HepG2 (cell line): ENCODE results near the gene PIK3R3. TPM values are rescaled to one million over a fixed set of nuclear protein-coding genes. Genes with fewer than 3 reads are reported as not detected.

Experiments
- ATAC-seq: fragments of 200-7000 bp; cut with Tn5 transposase; 3 replicates; pipeline ENCODE4 v1.9.1; 2020; ENCODE audit warnings: mild to moderate bottlenecking, moderate library complexity
- BruUV-seq: library from RNA; stranded (reverse); fragments of 400-500 nt; replicated peaks from 2 replicates; lab custom pipeline; 2021; lab: Mats Ljungman, UMichigan
- CTCF ChIA-PET: fragments of 300-600 bp; formaldehyde crosslinking; extraction: SDS; loops from one replicate; lab custom pipeline; 2021; ENCODE audit warnings: low total read pairs, inconsistent platforms, low intra/inter-chr PET ratio; lab: Yijun Ruan, JAX
- POLR2A ChIA-PET: fragments of 350-600 bp; sonication (Branson Sonifier 250); formaldehyde crosslinking; loops from one replicate; lab custom pipeline; 2020; ENCODE audit warnings: antibody characterized with exemption, inconsistent platforms; lab: Yijun Ruan, JAX
- DNase-seq: peaks from one replicate; pipeline ENCODE4 v3.0.0-alpha.2; 2015; ENCODE audit warnings: low spot score
- FAIRE-seq: peaks from 3 replicates; lab custom pipeline; 2011; peaks lifted over from hg19 to GRCh38; lab: Jason Lieb, UNC
- H2AFZ ChIP-seq: one replicate; pipeline ENCODE4 v1.6.1; 2011; ENCODE audit warnings: low read length, inconsistent platforms
- H3K27ac ChIP-seq: fragments of 300-600 bp; 3 replicates; pipeline ENCODE4 v1.8.0; 2011; ENCODE audit warnings: mixed run types, mild to moderate bottlenecking, mixed read lengths, low read length, inconsistent platforms; ENCODE audit not compliant: insufficient read depth; ENCODE audit errors: extremely low read length
- H3K27me3 ChIP-seq, 2 experiments: fragments of 200-600 bp in 1 of 2; 2 replicates in 1 of 2; 3 replicates in 1 of 2; pipeline versions ENCODE4 v1.6.0 to v1.8.0; 2011; ENCODE audit warnings: low read length in 2 of 2, mild to moderate bottlenecking in 2 of 2, moderate library complexity in 2 of 2, inconsistent platforms in 1 of 2; ENCODE audit not compliant: insufficient read depth in 2 of 2, control insufficient read depth in 1 of 2
- H3K36me3 ChIP-seq, 2 experiments: fragments of 200-600 bp in 1 of 2; replicated peaks in 1 of 2; 2 replicates in 1 of 2; 3 replicates in 1 of 2; pipeline versions ENCODE4 v1.5.1 to v1.8.0; 2011; ENCODE audit warnings: low read length in 2 of 2, inconsistent platforms in 1 of 2; ENCODE audit not compliant: insufficient read depth in 2 of 2, control insufficient read depth in 1 of 2
- H3K4me1 ChIP-seq: 2 replicates; pipeline ENCODE4 v1.5.1; 2012; ENCODE audit warnings: low read length, inconsistent platforms; ENCODE audit not compliant: insufficient read depth
- H3K4me2 ChIP-seq: 2 replicates; pipeline ENCODE4 v1.6.0; 2011; ENCODE audit warnings: low read depth, low read length, inconsistent platforms
- H3K4me3 ChIP-seq, 3 experiments: fragments of 200-600 bp in 1 of 3; sonication (generic), shearing (Covaris generic) in 1 of 3; replicated peaks in 1 of 3; 2 replicates each; pipeline ENCODE4 v1.5.1; 2011 to 2016; ENCODE audit warnings: low read length in 3 of 3, inconsistent platforms in 2 of 3, low read depth in 2 of 3, mild to moderate bottlenecking in 2 of 3, control low read depth in 1 of 3, mixed read lengths in 1 of 3; ENCODE audit not compliant: insufficient read depth in 1 of 3
- H3K79me2 ChIP-seq: one replicate; pipeline ENCODE4 v1.6.1; 2011; ENCODE audit warnings: low read length, inconsistent platforms; ENCODE audit not compliant: insufficient read depth
- H3K9ac ChIP-seq: 2 replicates; pipeline ENCODE4 v1.6.0; 2011; ENCODE audit warnings: mild to moderate bottlenecking, low read depth, low read length, inconsistent platforms; ENCODE audit not compliant: insufficient read depth
- H3K9me3 ChIP-seq: 2 replicates; pipeline ENCODE4 v1.5.1; 2012; ENCODE audit warnings: mild to moderate bottlenecking, low read length
- H4K20me1 ChIP-seq: 2 replicates; pipeline ENCODE4 v1.6.0; 2011; ENCODE audit warnings: inconsistent platforms, mild to moderate bottlenecking, low read length, moderate library complexity; ENCODE audit not compliant: insufficient read depth
- BHLHE40 ChIP-seq: IDR thresholded peaks from 2 replicates; pipeline ENCODE4 v1.6.1; 2011; ENCODE audit warnings: low read length, improper control_type of control experiment
- DPF2 ChIP-seq: sonication (generic); formaldehyde crosslinking; IDR thresholded peaks from 2 replicates; pipeline ENCODE4 v1.4.0; 2020; ENCODE audit warnings: mild to moderate bottlenecking, low read depth, missing genetic modification reagents, borderline replicate concordance
- GABPA ChIP-seq, 2 experiments: IDR thresholded peaks; 2 replicates each; pipeline ENCODE4 v1.6.1; 2011 to 2016; ENCODE audit warnings: low read depth in 2 of 2, low read length in 1 of 2, missing biosample characterization in 1 of 2, missing genetic modification characterization in 1 of 2
- NAIF1 ChIP-seq: sonication (generic); formaldehyde crosslinking; IDR thresholded peaks from 2 replicates; pipeline ENCODE4 v1.5.0; 2020; ENCODE audit warnings: mild to moderate bottlenecking, missing genetic modification reagents, borderline replicate concordance
- SOX6 ChIP-seq, 2 experiments: fragments of 450-650 bp in 1 of 2; sonication (generic) in 1 of 2; formaldehyde crosslinking in 1 of 2; IDR thresholded peaks; 2 replicates each; pipeline versions ENCODE4 v1.4.0 to v1.6.1; 2017 to 2020; ENCODE audit warnings: antibody characterized with exemption in 1 of 2, mild to moderate bottlenecking in 1 of 2, missing genetic modification reagents in 1 of 2
- SYNCRIP ChIP-seq: fragments of 200-400 bp; formaldehyde crosslinking; IDR thresholded peaks from 2 replicates; pipeline ENCODE4 v1.6.1; 2018; ENCODE audit warnings: mild to moderate bottlenecking, low read depth, low read length; ENCODE audit not compliant: insufficient read depth
- YEATS2 ChIP-seq: sonication (generic); formaldehyde crosslinking; IDR thresholded peaks from 2 replicates; pipeline ENCODE4 v1.4.0; 2020; ENCODE audit warnings: missing genetic modification reagents, borderline replicate concordance
- ZNF30 ChIP-seq: sonication (generic); formaldehyde crosslinking; IDR thresholded peaks from 2 replicates; pipeline ENCODE4 v1.5.0; 2020; ENCODE audit warnings: mild to moderate bottlenecking, missing genetic modification reagents
- ZNF557 ChIP-seq: sonication (generic); formaldehyde crosslinking; IDR thresholded peaks from 2 replicates; pipeline ENCODE4 v1.4.0; 2020; ENCODE audit warnings: missing genetic modification reagents
- WGBS: methylation state at CpG from one replicate; pipeline ENCODE4 v1.1.6; 2017; ENCODE audit warnings: low lambda C conversion rate; 5-methylcytosine and 5-hydroxymethylcytosine counted together
- in situ Hi-C: cut with HindIII; loops from 2 replicates; pipeline ENCODE4 v1.10.0; 2017; ENCODE audit warnings: low pct_unique_long_range_greater_than_20kb; ENCODE audit not compliant: extremely low pct_ligation_motif_present
- intact Hi-C: fragments of 100-400 bp; cut with micrococcal nuclease; formaldehyde crosslinking; loops from one replicate; pipeline ENCODE4 v1.10.0; 2022; ENCODE audit not compliant: unreplicated experiment
- polyA plus RNA-seq, 8 experiments: library from polyadenylated mRNA; depleted of rRNA in 3 of 8; stranded (reverse) in 7 of 8; unstranded in 1 of 8; fragments of >200 nt; fragmentation: Illumina TruSeq in 4 of 8; extraction: Trizol in 4 of 8; gene quantifications; 2 replicates each; pipeline versions ENCODE4 v1.2.1 to v1.2.3, GENCODE V29; 2011 to 2016; ENCODE audit warnings: low read depth in 4 of 8, missing spikeins in 1 of 8, mixed read lengths in 1 of 8; ENCODE audit not compliant: insufficient read depth in 1 of 8
- total RNA-seq, 5 experiments: library from RNA; depleted of rRNA; stranded (reverse); fragments of >200 nt; fragmentation: Illumina TruSeq; extraction: Trizol; gene quantifications; 2 replicates each; pipeline ENCODE4 v1.2.3, GENCODE V29; 2016; ENCODE audit warnings: low read depth in 1 of 5
- TF ChIP-seq, protein P1 (sequence below): sonication (generic); formaldehyde crosslinking; IDR thresholded peaks from 2 replicates; pipeline ENCODE4 v1.4.0; 2020; ENCODE audit warnings: low read depth, mild to moderate bottlenecking, missing genetic modification reagents
- TF ChIP-seq, protein P2 (sequence below): sonication (generic); formaldehyde crosslinking; IDR thresholded peaks from 2 replicates; pipeline ENCODE4 v1.8.0; 2022; ENCODE audit warnings: low read depth, missing genetic modification reagents
- TF ChIP-seq, protein P3 (sequence below): sonication (generic); formaldehyde crosslinking; IDR thresholded peaks from 2 replicates; pipeline ENCODE4 v1.4.0; 2020; ENCODE audit warnings: missing genetic modification reagents

Gene PIK3R3
- total and polyA plus RNA-seq, 2 of the 13 experiments (the other 11 are each of a cell fraction or from before 2014, with no cell fraction given), result 0.37 to 6.9 TPM

DNA sequence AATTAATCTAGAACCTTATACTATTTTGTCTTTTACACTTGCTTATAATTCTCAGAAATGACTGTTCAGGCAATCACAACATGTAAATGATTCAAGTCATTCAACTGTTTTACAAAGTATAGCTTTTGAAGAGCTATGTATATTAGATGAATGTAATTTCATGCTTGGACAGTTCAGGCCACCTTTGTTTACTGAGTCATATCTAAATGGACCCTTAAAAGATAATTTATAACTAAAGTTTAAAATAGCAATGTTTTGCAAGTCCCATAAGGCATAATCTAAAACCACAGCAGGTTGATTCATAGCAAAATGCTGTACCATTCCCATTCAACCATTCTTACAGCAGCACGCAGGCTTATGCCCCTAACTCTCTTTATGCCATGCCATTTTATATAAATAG is 64.8 kb downstream of the PIK3R3 start:
- no peak for DNase-seq
- Histone ChIP-seq H3K36me3 (no peaks in the 10 kb centered on the region), H2AFZ (no peak overlapping the region), H3K27ac (no peak overlapping the region), H3K27me3 (no peaks in the 10 kb centered on the region), H3K4me2 (no peak overlapping the region), H4K20me1 (no peaks in the 10 kb centered on the region), H3K4me1 (peaks cover 7% of the 10 kb centered on the region), H3K4me3 (no peak overlapping the region), H3K79me2 (no peaks in the 10 kb centered on the region), H3K9ac (no peak overlapping the region), H3K9me3 (no peaks in the 10 kb centered on the region)
- no peak for TF ChIP-seq NAIF1 (CRISPR knock-in tag)
- TF ChIP-seq SOX6 (IDR thresholded peaks at IDR 0.05), result no peak
- TF ChIP-seq SOX6 (CRISPR knock-in tag; IDR thresholded peaks at IDR 0.05), result no peak
- TF ChIP-seq, protein P1, sequence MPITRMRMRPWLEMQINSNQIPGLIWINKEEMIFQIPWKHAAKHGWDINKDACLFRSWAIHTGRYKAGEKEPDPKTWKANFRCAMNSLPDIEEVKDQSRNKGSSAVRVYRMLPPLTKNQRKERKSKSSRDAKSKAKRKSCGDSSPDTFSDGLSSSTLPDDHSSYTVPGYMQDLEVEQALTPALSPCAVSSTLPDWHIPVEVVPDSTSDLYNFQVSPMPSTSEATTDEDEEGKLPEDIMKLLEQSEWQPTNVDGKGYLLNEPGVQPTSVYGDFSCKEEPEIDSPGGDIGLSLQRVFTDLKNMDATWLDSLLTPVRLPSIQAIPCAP (CRISPR knock-in tag), result no peak
- TF ChIP-seq, protein P2, sequence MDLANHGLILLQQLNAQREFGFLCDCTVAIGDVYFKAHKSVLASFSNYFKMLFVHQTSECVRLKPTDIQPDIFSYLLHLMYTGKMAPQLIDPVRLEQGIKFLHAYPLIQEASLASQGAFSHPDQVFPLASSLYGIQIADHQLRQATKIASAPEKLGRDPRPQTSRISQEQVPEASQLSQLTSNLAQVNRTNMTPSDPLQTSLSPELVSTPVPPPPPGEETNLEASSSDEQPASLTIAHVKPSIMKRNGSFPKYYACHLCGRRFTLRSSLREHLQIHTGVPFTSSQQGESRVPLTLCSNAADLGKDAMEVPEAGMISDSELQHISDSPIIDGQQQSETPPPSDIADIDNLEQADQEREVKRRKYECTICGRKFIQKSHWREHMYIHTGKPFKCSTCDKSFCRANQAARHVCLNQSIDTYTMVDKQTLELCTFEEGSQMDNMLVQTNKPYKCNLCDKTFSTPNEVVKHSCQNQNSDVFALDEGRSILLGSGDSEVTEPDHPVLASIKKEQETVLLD, result no peak
- no peak for TF ChIP-seq SYNCRIP
- TF ChIP-seq YEATS2, result no peak
- TF ChIP-seq DPF2 (CRISPR knock-in tag), result no peak
- no peak for TF ChIP-seq GABPA (IDR thresholded peaks at IDR 0.05; ENCODE audit: low read depth, low read length)
- no peak for TF ChIP-seq GABPA (CRISPR knock-in tag; IDR thresholded peaks at IDR 0.05; ENCODE audit: low read depth)
- TF ChIP-seq BHLHE40, result no peak
- no peak for TF ChIP-seq ZNF30 (CRISPR knock-in tag)
- TF ChIP-seq ZNF557 (CRISPR knock-in tag), result no peak
- TF ChIP-seq, protein P3, sequence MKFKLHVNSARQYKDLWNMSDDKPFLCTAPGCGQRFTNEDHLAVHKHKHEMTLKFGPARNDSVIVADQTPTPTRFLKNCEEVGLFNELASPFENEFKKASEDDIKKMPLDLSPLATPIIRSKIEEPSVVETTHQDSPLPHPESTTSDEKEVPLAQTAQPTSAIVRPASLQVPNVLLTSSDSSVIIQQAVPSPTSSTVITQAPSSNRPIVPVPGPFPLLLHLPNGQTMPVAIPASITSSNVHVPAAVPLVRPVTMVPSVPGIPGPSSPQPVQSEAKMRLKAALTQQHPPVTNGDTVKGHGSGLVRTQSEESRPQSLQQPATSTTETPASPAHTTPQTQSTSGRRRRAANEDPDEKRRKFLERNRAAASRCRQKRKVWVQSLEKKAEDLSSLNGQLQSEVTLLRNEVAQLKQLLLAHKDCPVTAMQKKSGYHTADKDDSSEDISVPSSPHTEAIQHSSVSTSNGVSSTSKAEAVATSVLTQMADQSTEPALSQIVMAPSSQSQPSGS (CRISPR knock-in tag), result no peak
- CTCF ChIA-PET, result no interaction called here
- intact Hi-C loops, result no loop called here
- POLR2A ChIA-PET, result no interaction called here
- no peak for FAIRE-seq
- 82% methylated on average over 1 of the region's 1 CpG for WGBS
- in situ Hi-C loops, result no loop called here
- no peak for ATAC-seq
- BruUV-seq, result no TSS peak
